Stimulated activated naive CD8-positive, alpha-beta T cell treated with anti-CD3 and anti-CD28 coated beads, Interleukin-15, Interleukin-2, amounts not matched to agents 100 U/mL and 50 U/mL, for 24 hours (primary cell): ENCODE results near the gene CCSER1.
A peak's percentile ranks its signal among the peaks of the same experiment; 100 is the strongest.
"Not testable (repeated sequence)": the region's sequence is repeated elsewhere in the genome, so short reads cannot be mapped to it uniquely, and the experiment has no call there.

Experiments used
- ATAC-seq: fragments of 150-1000 bp; cut with Tn5 transposase; one replicate; pipeline ENCODE4 v1.10.0; 2021
- DNase-seq: peaks from one replicate; pipeline ENCODE4 v3.0.0; 2021

CCSER1 gene

DNA sequence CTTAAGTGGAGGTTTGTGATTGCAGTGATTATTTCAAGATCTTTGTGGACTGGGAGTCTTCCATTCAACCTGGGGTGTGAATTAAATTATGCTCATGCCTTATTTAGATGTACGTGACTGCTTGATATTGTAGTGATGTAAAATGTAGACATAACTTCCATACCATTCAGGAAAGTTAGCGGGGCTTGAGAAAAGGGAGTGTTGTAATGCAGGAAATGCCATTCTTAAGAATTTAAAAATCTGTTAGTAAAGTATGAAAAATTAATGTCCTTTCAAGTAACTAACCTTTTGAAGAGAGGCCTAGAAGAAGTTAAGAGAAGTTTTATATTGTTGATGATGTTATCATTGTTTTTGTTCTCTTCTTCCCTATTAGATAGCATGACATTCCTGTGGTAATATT lies 318.2 kb downstream of the CCSER1 start:
- DNase-seq, result no peak
- ATAC-seq, result no peak

DNA sequence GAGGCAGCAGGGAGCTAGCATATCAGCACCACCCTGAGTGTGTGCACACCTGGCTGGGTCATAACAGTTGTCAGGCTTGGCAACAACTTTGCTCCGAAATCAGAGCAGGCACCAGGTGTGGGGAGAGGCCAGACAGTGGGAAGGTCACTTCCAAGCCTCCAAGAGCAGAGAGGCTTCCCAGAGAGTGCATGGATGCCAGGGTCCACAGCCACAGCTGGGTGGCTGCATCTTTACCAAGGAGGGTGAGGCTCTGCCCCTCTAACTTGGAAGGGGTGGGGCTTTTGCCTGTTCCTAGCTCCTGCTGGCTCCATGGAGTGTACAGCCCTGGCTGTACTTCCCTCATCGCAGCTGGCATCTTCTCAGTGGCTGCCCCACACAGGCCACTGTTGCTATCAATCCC lies 322.4 kb downstream of the CCSER1 start:
- no peak for ATAC-seq
- no peak for DNase-seq

DNA sequence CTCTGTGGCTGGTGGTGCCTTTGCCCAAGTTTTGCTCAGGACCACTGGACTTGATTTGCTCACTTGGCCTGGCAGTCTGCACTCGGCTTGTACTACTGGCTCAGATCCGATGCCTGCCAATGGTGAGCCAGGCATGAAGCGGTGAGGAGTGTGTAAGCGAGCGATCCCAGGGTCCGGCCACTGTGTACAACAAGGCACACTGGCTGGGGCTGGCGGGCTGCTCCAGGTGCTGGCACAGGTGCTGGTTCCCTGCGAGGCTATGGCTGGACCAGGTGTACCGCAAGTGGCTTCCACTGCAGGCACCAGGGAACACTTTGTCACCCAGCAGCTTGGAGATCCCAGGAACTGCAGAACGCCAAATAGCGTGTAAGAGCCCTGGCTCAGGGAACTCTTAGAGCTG lies 329.7 kb downstream of the CCSER1 start:
- DNase-seq, result no peak

DNA sequence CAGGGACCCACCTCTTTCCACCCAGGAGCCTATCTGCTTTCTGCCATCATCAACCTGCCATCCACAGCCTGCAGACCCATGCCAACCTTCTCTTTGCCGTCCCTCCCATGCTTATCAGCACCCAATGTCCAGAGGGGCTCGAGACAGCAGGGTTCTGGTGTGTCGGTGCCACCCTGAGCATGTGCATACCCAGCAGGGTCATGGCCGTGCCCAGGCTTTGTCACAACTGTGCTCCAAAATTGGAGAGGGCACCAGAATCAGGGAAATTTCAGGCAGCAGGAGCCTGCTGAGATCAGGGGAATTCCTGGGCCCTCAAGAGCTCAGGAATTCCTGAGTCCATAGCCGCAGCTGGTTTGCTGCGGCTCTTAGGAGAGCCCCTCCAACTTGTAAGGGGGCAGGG lies 330.6 kb downstream of the CCSER1 start:
- DNase-seq (no peak), ATAC-seq (no peak)

More for the DNA sequence above, 329.7 kb downstream of the CCSER1 start:
- no peak for ATAC-seq

DNA sequence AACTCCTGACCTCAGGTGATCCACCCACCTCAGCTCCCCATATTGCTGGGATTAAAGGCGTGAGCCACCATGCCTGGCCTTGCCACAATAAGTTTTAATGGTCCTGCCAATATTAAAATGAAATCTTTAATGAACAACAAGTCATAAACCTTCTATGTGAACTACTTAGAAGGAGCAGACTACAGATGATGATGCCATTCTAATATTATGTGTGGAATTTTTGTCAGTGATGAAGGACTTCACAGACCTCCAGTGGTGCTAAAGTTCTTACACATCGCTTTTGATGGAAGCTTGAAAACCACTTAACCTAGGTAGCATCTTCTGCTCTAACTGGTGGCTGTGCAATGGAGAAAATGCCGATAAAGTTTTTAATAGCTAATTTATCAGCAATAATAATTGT lies 331.4 kb downstream of the CCSER1 start:
- no peak for ATAC-seq
- no peak for DNase-seq

DNA sequence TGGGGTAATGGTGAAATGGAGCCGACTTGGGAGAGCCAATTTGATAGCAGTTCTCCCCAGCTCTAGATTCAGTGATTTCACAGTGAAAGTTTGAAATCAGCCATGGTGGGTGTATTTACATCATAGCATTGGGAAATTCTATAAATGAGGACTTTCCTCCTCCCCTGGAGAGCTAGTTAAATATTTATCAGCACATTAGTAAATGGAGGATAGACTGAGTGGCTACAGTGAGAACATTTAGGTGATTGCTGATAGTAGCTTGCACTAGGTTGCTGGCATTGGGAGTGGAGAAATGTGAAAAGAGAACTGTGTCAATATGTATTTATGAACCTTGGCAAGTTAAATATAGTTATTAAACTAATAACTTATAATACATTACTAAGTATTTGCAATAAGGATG lies 347.3 kb downstream of the CCSER1 start:
- no peak for DNase-seq

DNA sequence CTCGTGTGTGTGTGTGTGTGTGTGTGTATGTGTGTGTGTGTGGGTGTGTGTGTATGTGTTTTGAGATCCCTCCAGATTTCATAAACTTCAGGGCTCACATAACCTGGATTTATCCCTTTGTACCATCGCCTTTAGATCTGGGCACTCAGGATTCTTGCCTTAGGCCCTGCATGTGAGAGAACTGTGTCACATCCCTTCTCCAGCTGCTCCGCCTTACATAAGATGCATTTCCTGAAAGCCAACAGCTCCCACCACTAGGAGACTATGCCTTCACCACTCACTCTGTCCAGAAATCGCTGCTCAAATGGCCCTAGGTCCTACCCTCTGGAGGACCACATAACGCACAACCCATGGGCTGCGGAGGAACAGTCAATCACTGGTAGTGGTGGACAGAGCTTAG lies 348.8 kb downstream of the CCSER1 start:
- no peak for ATAC-seq
- DNase-seq, result no peak

More for the DNA sequence above, 347.3 kb downstream of the CCSER1 start:
- no peak for ATAC-seq

DNA sequence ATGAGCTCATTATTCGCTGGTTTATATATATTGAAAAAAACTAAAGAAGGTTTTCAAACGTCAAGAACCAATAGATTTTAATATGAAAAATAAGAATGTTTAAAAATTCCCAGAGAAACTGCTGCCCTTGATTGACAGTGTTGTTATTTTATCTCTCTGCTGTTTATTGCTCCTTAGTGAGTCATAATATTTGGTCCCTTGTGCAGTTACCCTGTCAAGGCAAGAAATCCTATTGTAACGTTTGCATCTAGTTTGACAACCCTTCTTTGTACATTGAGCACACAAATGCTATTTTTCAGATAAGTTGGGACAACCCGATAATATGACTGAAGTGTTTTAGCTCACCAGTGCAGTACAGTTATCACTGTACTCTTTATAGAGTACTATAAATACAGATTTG lies 349.4 kb downstream of the CCSER1 start:
- ATAC-seq (no peak), DNase-seq (no peak)

DNA sequence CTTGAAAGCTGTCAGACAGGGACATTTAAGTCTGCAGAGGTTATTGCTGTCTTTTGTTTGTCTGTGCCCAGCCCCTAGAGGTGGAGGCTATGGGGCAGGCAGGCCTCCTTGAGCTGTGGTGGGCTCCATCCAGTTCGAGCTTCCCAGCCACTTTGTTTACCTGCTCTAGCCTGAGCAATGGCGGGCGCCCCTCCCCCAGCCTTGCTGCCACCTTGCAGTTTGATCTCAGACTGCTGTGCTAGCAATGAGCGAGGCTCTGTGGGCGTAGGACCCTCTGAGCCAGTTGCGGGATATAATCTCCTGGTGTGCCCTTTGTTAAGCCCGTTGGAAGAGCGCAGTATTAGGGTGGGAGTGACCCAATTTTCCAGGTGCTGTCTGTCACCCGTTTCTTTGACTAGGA lies 357.7 kb downstream of the CCSER1 start:
- ATAC-seq, DNase-seq: not testable (repeated sequence)

DNA sequence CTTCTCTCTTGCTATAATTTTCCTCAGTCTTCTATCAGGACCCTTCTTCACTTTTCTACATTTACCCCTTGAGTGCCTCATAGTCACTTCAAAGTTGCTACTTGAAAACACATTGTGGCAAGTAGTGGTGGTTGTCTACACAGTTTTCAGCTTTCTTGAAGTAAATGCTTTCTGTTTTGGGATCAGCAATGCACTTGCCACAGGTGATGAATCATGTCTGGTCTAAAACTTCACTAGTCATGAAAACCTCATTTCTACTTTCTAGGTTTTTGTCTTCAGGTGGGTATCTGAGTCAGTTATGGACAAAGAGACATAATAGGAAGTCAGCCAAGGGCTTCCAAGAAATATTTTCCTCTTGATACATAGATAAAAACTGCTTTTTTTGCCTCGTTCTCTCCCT lies 359.2 kb downstream of the CCSER1 start:
- ATAC-seq, result no peak
- DNase-seq, result no peak

DNA sequence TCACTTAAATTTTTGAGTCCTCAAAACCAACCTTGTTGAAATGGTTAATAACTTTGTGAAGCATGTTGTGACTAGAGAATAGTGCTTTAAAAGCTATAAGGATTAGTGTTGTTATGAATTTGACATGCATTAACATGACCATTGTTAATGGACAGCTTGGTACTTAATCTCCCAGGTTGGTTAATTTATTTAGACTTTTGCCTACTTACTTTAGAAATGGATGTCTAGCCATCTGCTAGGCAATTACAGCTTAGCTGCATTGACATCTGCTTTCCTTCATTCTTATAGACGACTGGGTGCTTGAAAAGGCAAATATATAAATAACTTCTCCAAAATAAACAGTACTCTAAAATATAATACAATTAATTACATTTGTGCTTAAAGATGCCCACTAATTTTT lies 368.0 kb downstream of the CCSER1 start:
- DNase-seq (no peak), ATAC-seq (no peak)

DNA sequence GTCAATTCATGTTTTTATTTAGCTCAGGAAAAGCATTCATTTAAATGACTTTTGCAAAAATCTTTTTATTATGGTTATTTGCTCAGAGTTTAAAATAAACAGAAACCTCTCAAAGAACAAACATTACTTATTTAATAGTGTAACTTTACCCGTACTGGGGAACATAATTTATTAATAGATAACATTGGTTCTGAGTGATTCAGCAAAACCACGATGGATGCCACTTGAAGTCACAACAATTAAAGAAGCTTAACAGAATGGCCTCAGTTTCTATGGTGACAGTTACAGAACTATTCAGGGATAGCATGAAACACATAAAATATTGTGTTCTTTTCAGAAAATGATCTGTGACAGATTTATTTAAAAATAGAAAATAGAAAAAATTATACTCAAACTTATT lies 368.7 kb downstream of the CCSER1 start:
- ATAC-seq, result no peak

DNA sequence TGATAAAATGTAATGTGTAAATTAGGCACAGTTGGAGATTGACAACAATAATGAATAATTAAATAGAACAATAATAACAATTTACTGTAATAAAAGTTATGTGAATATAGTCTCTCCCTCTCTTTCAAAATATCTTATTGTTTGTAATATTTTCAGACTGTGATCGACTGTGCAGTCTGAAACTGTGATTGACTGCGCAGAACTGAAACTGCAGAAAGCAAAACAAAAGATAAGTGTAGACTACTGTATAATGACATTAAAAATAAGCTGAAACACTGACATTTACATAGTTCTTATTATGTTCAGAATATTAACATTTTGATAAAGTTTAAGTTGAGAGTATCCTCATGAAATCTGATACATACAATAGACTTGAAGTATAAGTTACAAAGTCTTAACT lies 371.0 kb downstream of the CCSER1 start:
- DNase-seq, result no peak
- ATAC-seq, result no peak

More for the DNA sequence above, 368.7 kb downstream of the CCSER1 start:
- no peak for DNase-seq

DNA sequence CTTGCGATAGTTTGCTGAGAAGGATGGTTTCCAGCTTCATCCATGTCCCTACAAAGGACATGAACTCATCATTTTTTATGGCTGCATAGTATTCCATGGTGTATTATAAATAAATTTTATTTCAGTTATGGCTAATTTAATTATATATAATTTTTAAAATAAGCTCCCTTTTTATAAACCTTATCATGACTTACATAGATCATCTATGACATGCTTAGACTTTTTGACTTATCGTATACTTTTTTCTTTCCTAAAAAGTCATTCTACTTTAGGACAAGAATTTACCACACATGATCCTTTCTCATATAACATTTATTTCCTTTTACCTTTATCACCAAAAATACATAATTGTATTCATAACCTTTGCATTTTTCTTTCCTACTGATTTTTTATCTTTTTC lies 376.5 kb downstream of the CCSER1 start:
- ATAC-seq (no peak), DNase-seq (no peak)

DNA sequence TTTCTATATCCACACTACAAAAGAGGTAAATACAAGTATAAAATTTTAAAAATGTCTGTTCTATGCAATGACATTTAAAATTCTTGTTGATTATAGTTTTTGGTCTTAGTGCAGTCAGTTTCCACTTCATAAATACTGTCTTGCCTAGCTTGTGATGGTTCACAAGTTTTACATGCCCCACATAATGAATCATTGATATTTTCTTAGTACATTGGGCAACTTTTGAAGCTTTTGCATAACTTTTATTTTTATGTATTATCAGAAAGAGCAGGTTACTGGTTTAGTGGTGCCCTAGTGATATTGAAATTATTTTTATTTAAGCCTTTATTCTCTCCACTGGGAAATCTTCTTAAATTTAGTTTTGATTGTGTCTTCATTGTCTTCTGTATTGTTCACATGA lies 388.0 kb downstream of the CCSER1 start:
- no peak for DNase-seq
- no peak for ATAC-seq

DNA sequence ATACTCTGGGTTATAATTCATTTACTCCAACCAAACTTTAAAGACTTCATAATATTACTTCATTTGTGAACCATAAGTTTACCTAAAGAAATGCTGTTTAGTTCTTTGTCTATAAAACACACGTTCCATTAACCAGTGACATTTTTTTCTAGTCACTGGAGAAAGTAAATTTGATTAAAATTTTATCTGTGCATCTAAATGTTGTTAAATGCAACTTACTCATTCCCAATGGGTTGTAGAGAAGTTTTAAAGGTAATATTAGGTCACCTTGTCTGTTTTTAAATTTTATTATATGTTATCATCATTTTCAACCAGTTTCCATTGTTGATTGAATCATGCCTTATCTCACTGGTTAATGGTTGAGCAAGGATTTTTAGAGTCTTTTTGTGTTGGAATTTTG lies 401.4 kb downstream of the CCSER1 start:
- DNase-seq (no peak), ATAC-seq (no peak)

DNA sequence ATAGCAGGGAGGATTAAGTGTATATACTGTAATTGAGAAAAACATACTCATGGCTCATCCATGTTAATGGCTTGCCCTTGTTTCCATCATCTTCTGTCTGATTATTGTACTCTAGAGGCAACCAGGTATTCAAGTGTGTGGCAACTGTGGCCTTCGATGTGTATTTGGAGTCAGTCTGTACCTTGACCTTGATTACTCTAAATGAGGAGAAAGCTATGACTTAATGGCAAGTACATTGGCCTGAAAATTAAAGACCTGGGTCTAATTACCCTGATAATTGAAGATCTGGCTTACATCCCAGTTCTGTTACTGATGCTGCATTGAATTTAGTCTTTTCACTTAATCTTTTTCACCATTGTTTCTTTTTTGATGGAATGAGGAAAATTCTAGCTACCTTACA lies 409.2 kb downstream of the CCSER1 start:
- ATAC-seq (no peak), DNase-seq (no peak)

DNA sequence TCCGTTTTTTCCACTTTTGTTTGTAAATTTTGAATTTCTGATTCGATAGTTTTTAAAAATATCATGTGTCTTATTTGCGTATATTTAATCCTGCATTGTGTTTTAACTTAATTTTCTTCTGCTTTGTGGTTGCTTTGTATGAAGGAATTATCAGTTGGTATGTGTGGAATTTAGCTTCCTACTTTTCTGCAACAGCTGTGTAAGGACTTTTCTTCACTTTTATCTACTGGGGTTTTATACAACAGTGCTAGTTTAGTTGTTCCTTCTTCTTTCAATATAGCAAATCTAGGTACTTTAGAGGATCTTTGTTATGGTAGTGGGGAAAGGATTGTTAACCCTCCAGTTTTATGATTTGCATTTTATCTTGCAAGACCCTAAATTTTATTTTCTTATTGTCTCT lies 410.3 kb downstream of the CCSER1 start:
- DNase-seq (no peak), ATAC-seq (no peak)

DNA sequence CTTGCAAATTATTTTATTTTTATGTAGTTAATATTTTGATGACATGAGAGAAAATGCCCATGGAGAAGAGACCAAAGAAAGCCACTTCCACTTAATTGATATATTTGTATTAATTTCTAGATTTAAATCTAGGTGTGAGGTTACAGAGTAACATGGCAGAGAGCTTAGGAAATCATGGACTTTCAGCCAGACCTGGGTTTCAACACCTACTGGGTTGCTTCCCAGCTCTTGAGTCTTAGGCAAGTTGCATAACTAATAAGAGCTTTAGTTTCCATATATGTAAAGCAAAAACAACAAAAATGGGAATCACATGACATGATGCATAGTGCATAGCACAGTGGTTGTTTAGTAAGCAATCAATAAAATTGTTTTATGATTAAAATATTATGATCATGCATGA lies 413.3 kb downstream of the CCSER1 start:
- ATAC-seq, result no peak
- DNase-seq, result no peak

DNA sequence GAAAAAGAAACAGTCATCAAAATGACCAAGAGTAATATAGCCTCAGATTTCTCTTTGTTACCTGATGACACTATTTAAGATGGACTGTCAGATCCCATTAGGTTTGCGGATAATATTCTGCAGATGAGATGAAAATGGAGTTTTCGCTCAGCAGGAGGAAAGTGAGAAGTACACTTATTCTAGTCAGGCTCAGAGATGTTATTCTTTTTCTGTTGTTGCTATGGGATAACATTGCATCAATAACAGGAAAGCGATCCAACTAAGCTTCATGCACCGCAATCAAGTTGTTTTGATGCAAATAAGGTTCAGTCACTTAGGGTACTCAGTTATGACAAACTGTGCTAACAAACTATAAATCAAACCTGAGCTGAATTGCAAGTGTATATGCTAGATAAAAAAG lies 415.0 kb downstream of the CCSER1 start:
- ATAC-seq (no peak), DNase-seq (no peak)

DNA sequence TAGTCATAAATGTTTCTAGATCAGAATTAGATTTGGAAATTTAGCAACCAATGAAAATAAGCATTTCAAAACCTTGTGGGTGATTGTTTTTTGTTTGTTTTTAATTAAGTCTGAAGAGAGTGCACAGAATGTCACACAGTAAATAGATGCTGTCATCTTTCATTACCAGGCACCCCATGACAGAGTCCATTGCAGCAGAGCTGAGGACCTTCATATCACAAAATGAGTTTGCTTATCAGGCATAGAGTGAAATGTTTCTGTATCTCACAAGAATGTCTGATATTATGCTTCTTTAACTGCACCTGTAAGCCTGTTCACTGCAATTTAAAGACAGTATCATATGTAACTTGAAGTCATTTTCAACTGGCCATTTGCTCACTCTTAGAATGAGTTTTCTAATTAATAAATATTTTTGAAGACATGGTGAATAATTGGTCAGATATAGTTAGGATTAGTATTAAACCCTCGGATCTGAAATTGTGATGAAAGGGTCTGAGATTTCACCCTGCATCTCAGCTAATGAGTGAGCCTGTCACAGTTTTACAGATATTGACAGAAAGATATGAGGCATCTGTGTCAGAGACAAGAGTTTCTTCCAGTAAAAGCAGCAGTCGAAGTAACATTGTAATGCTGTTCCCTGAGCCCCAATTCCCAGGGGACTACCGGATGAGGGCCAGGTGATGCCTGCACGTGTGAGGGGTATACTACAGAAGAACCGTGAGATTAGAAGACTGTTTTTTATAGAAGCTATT lies 416.4 kb downstream of the CCSER1 start:
- ATAC-seq, result no peak

DNA sequence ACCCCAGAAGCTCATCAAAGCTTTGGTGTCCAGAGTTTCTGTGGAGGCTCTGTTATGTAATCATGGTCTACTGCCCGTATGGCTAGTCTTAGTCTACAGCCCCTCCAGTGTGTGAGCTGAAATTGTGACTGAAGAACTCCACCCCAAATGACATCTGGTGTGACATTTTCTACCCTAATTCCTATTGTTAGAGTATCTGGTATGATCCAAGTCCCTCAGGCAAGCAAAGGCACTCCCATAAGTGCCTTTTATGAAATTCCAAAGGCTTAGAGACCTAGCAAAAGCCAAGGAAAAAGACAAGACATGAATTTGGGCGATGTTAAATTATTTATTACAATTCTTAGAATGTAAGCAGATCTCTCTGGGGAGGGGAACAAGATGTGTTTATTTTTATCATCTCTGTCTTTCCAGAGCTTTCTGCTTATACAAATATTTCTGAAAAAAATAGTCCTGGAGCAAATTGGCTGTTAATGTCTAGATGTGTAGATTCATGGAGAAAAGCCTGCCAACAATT lies 417.4 kb downstream of the CCSER1 start:
- ATAC-seq, result no peak
- DNase-seq, result no peak

More for the DNA sequence above, 416.4 kb downstream of the CCSER1 start:
- DNase-seq, result no peak

DNA sequence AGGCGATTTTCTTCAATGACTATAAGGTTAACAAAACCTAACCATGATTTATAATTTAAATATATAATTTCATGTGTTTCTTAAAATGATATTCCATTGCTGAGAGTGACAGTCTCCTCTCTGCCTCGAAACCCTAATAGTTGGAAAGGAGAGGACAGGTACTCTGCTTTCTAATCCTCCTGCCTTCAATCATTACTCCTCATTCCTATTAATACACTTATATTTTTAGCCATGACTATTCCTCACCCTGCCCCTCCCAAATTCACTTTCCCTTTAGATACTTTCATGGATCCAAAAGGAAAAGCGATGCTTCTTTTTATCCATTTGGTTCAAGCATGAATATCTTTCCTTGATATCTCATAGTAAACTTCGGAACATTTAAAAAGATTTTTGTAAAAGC lies 418.2 kb downstream of the CCSER1 start:
- ATAC-seq (no peak), DNase-seq (no peak)

DNA sequence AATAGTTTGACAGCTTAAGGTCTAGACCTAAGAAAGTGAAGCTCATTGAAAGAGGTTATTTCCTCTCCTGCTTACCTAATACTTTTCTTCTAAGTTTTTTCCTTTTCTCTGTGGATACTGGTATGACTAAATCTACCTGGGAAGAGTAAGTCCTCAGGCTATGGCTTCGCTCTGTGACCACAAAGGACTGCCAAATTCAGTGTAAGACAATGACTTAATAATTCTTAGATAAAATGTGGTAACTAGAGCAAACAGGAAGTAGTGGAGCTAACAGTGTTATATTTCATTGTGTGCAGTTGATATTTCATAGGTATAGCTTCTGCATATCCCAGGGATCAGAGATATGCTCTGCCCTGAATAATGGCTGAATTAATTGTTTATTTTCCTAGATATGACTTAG lies 418.9 kb downstream of the CCSER1 start:
- peak; percentile 28 for ATAC-seq
- no peak for DNase-seq
